Stimulated activated naive CD4-positive, alpha-beta T cell treated with Interleukin-2 at 50 U/mL for 16 hours (primary cell): ENCODE measurements around the gene APOBEC3C.
"Not testable (repeated sequence)": the region's sequence is repeated elsewhere in the genome, so short reads cannot be mapped to it uniquely, and the experiment has no call there.

Experiments
- DNase-seq: peaks from one replicate; lab custom pipeline; 2025; lab: John Stamatoyannopoulos, UW

The APOBEC3C gene

DNA sequence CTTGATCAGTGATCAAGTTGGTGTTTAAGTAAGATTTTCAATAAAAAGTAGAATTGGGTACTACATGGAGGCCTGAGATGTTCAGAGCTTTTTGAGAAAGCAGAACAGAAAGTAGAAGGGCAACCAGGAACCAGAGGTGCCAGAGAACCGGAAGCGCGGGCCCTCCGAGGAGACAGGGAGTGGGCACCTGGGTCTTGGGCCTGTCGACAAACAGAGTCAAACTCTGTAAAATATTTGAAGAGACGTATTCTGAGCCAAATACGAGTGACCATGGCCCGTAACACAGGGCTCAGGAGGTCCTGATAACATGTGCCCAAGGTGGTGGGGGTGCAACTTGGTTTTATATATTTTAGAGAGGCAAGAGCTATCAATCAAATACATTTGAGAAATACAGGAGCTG is 49.8 kb downstream of the APOBEC3C start:
- DNase-seq, result not testable (repeated sequence)

DNA sequence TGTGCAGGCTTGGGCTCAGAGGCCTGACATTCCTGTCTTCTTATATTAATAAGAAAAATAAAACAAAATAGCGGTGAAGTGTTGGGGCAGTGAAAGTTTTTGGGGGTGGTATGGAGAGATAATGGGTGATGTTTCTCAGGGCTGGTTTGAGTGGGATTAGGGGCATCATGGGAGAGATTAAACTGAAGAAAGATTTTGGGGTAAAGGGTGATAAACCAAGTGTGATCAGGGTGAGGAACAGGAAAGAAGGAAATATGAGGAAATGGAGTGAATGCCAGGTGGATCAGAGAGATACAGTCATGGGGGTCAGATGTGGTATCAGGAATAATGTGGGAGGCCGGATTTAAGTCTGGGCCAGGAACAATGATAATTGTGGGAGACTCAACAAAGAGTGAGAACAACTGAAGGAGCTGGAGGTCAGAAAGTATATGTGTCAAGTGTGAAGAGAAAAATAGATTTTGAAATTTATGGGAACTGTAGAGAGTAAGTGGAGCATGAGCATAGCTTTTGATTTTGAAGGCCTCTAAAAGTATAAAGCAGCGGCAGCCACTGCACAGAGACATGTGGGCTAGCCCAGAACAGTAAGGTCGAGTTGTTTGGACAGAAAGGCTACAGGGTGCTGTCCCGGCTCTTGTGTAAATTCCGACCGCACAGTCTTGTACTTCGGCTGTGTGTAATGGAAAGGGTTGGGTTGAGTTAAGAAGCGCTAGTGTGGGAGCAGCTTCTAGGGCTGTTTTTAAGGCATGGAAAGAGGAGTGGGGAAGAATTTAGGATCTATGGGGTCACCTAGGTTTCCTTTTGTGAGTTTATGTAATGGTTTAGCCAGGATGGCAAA is 52.6 kb downstream of the APOBEC3C start:
- DNase-seq, result not testable (repeated sequence)

DNA sequence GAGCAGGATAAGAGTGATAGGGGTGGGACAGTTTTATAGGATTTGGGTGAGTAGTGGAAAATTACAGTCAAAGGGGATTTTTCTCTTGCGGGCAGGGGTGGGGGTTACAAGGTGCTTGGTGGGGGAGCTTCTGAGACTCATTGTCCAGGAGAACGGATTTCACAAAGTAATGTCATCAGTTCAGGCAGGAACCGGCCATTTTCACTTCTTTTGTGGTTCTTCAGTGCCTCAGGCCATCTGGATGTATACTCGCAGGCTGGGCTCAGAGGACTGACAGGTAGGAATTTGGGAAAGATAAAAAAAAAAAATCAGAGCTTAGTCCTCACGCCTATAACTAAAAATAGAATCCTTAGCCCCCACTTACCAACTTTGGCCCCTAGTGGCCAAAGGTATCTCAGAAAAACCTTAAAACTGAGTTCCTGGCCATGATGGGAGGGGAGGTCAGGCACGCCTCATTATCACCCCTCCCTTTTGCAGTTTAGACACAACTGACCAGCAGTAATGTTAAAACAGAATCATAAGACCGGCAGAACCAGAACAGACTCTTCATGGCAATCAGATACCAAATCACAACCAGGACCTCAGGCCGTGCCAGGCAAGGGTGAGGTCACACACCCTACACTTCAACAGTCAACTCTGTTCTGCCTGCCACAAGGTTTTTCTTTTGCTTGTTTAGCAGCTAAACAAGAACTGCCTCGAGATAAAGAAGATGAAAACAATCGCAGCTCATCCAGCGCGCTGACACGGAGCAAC is 54.2 kb downstream of the APOBEC3C start:
- no peak for DNase-seq
